ENCODE data around the gene XAF1.

GRCh38 chr17:6786618-6787017 lies 30.8 kb downstream of the XAF1 start:
- TF ChIP-seq, protein P1, sequence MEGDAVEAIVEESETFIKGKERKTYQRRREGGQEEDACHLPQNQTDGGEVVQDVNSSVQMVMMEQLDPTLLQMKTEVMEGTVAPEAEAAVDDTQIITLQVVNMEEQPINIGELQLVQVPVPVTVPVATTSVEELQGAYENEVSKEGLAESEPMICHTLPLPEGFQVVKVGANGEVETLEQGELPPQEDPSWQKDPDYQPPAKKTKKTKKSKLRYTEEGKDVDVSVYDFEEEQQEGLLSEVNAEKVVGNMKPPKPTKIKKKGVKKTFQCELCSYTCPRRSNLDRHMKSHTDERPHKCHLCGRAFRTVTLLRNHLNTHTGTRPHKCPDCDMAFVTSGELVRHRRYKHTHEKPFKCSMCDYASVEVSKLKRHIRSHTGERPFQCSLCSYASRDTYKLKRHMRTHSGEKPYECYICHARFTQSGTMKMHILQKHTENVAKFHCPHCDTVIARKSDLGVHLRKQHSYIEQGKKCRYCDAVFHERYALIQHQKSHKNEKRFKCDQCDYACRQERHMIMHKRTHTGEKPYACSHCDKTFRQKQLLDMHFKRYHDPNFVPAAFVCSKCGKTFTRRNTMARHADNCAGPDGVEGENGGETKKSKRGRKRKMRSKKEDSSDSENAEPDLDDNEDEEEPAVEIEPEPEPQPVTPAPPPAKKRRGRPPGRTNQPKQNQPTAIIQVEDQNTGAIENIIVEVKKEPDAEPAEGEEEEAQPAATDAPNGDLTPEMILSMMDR (IDR thresholded peaks at IDR 0.05) = no peak
- no peak for TF ChIP-seq TAF1 (IDR thresholded peaks at IDR 0.05; ENCODE audit: borderline replicate concordance, low read depth, low read length)

Measured in SK-N-SH (cell line).